ENCODE results near the gene THSD4.

GRCh38 chr15:71338827-71339542 is 223.7 kb downstream of the THSD4 start:
- TF ChIP-seq CTCF (IDR thresholded peaks at IDR 0.05) (no peak), POLR2A (IDR thresholded peaks at IDR 0.05) (no peak)
